IMR-90 (cell line): Measurements from ENCODE around the gene NCBP2L. TPM values are rescaled to one million over a fixed set of nuclear protein-coding genes. Genes with fewer than 3 reads are reported as not detected.

ENCODE experiments used
- ATAC-seq: fragments of 200-7000 bp; cut with Tn5 transposase; 2 replicates; pipeline ENCODE4 v1.9.1; 2020; ENCODE audit warnings: low read depth, mild to moderate bottlenecking, moderate library complexity
- BruUV-seq: library from RNA; stranded (reverse); fragments of 400-500 nt; replicated peaks from 2 replicates; lab custom pipeline; 2021; lab: Mats Ljungman, UMichigan
- CTCF ChIA-PET: fragments of 300-600 bp; formaldehyde crosslinking; extraction: SDS; loops from one replicate; lab custom pipeline; 2021; ENCODE audit warnings: antibody characterized with exemption; lab: Yijun Ruan, JAX
- POLR2A ChIA-PET: fragments of 300-600 bp; sonication (Branson Sonifier 250); formaldehyde crosslinking; loops from one replicate; lab custom pipeline; 2022; ENCODE audit warnings: antibody characterized with exemption; ENCODE audit not compliant: unreplicated experiment; lab: Charles Lee
- DNase-seq: peaks from one replicate; pipeline ENCODE4 v3.0.0; 2013
- H2AFZ ChIP-seq: replicated peaks from 2 replicates; pipeline ENCODE3; 2013; ENCODE audit warnings: low read length, mild to moderate bottlenecking; ENCODE audit not compliant: poor library complexity
- H2AK5ac ChIP-seq: 2 replicates; pipeline ENCODE4 v1.6.1; 2013; ENCODE audit warnings: low read depth, low read length, inconsistent platforms
- H2AK9ac ChIP-seq: replicated peaks from 2 replicates; pipeline ENCODE3; 2013; ENCODE audit warnings: mild to moderate bottlenecking, low read depth, low read length, moderate library complexity; ENCODE audit not compliant: poor library complexity
- H2BK120ac ChIP-seq: 2 replicates; pipeline ENCODE4 v1.6.1; 2013; ENCODE audit warnings: low read depth, low read length, inconsistent platforms
- H2BK15ac ChIP-seq: 3 replicates; pipeline ENCODE4 v1.6.1; 2013; ENCODE audit warnings: low read depth, low read length, inconsistent platforms
- H2BK20ac ChIP-seq: 2 replicates; pipeline ENCODE4 v1.6.1; 2013; ENCODE audit warnings: low read depth, mild to moderate bottlenecking, inconsistent platforms, low read length, moderate library complexity
- H2BK5ac ChIP-seq: 2 replicates; pipeline ENCODE4 v1.6.1; 2013; ENCODE audit warnings: mild to moderate bottlenecking, low read depth, low read length, inconsistent platforms; ENCODE audit not compliant: poor library complexity, severe bottlenecking
- H3K14ac ChIP-seq: replicated peaks from 2 replicates; pipeline ENCODE4 v1.6.1; 2013; ENCODE audit warnings: low read depth, low read length, inconsistent platforms
- H3K18ac ChIP-seq: 2 replicates; pipeline ENCODE4 v1.6.1; 2013; ENCODE audit warnings: low read depth, low read length, control low read depth
- H3K23ac ChIP-seq: 2 replicates; pipeline ENCODE4 v1.6.1; 2013; ENCODE audit warnings: low read depth, low read length, inconsistent platforms
- H3K27ac ChIP-seq: 2 replicates; pipeline ENCODE4 v1.5.1; 2013; ENCODE audit warnings: mild to moderate bottlenecking, control low read depth, low read length; ENCODE audit not compliant: insufficient read depth
- H3K27me3 ChIP-seq: 2 replicates; pipeline ENCODE4 v1.6.1; 2013; ENCODE audit warnings: low read length; ENCODE audit not compliant: control insufficient read depth, insufficient read depth
- H3K36me3 ChIP-seq: 2 replicates; pipeline ENCODE4 v1.6.1; 2013; ENCODE audit warnings: low read length, mixed read lengths; ENCODE audit not compliant: control insufficient read depth, insufficient read depth
- H3K4ac ChIP-seq: 2 replicates; pipeline ENCODE4 v1.6.1; 2013; ENCODE audit warnings: low read depth, low read length, inconsistent platforms
- H3K4me1 ChIP-seq: 2 replicates; pipeline ENCODE4 v1.6.1; 2013; ENCODE audit warnings: low read length, mixed read lengths; ENCODE audit not compliant: control insufficient read depth, insufficient read depth
- H3K4me2 ChIP-seq: 2 replicates; pipeline ENCODE4 v1.6.1; 2013; ENCODE audit warnings: low read depth, mild to moderate bottlenecking, control low read depth, low read length, moderate library complexity
- H3K4me3 ChIP-seq: 2 replicates; pipeline ENCODE4 v1.5.1; 2013; ENCODE audit warnings: low read depth, mild to moderate bottlenecking, control low read depth, low read length, moderate library complexity; ENCODE audit not compliant: insufficient read depth
- H3K56ac ChIP-seq: 2 replicates; pipeline ENCODE4 v1.6.1; 2013; ENCODE audit warnings: low read length, inconsistent platforms; ENCODE audit not compliant: insufficient read depth; ENCODE audit errors: extremely low read depth
- H3K79me1 ChIP-seq, 2 experiments: 2 replicates each; pipeline ENCODE4 v1.6.1; 2013; ENCODE audit warnings: low read length in 2 of 2, inconsistent platforms in 1 of 2, low read depth in 1 of 2
- H3K9ac ChIP-seq: 2 replicates; pipeline ENCODE4 v1.6.1; 2013; ENCODE audit warnings: low read depth, low read length, control low read depth
- H3K9me1 ChIP-seq: 2 replicates; pipeline ENCODE4 v1.6.1; 2013; ENCODE audit warnings: low read length, inconsistent platforms; ENCODE audit not compliant: insufficient read depth
- H3K9me3 ChIP-seq: 2 replicates; pipeline ENCODE4 v1.6.1; 2013; ENCODE audit warnings: low read length; ENCODE audit not compliant: control insufficient read depth, insufficient read depth
- H4K20me1 ChIP-seq: 2 replicates; pipeline ENCODE4 v1.6.1; 2013; ENCODE audit warnings: low read length, inconsistent platforms; ENCODE audit not compliant: insufficient read depth
- H4K5ac ChIP-seq: 2 replicates; pipeline ENCODE4 v1.6.1; 2013; ENCODE audit warnings: mild to moderate bottlenecking, low read depth, low read length, control low read depth
- H4K8ac ChIP-seq, 2 experiments: 2 replicates each; pipeline ENCODE4 v1.6.1; 2013; ENCODE audit warnings: low read depth in 2 of 2, low read length in 2 of 2, control low read depth in 1 of 2, inconsistent platforms in 1 of 2
- H4K91ac ChIP-seq: 2 replicates; pipeline ENCODE4 v1.6.1; 2013; ENCODE audit warnings: low read depth, low read length, inconsistent platforms; ENCODE audit not compliant: insufficient read depth
- CEBPB ChIP-seq: IDR thresholded peaks from 2 replicates; pipeline ENCODE4 v1.6.1; 2012; ENCODE audit warnings: low read depth, low read length, improper control_type of control experiment
- FOS ChIP-seq: fragments of 150-350 bp; IDR thresholded peaks from 2 replicates; pipeline ENCODE4 v1.6.1; 2016; ENCODE audit warnings: low read depth, low read length
- MAZ ChIP-seq: IDR thresholded peaks from 2 replicates; pipeline ENCODE4 v1.6.1; 2012; ENCODE audit warnings: low read depth, mild to moderate bottlenecking, low read length, improper control_type of control experiment, moderate library complexity, borderline replicate concordance
- MXI1 ChIP-seq: IDR thresholded peaks from 2 replicates; pipeline ENCODE4 v1.6.1; 2012; ENCODE audit warnings: low read depth, mild to moderate bottlenecking, low read length, moderate library complexity, borderline replicate concordance
- RCOR1 ChIP-seq: IDR thresholded peaks from 2 replicates; pipeline ENCODE4 v1.6.1; 2012; ENCODE audit warnings: mild to moderate bottlenecking, low read length, improper control_type of control experiment; ENCODE audit not compliant: insufficient replicate concordance
- RFX5 ChIP-seq: IDR thresholded peaks from 2 replicates; pipeline ENCODE4 v1.8.0; 2012; ENCODE audit warnings: low read depth, mild to moderate bottlenecking, low read length, moderate library complexity
- WGBS, 2 experiments: methylation state at CpG; one replicate each; pipeline versions ENCODE4 v1.1.5 to v1.1.7; 2013; ENCODE audit warnings: missing lambda C conversion rate in 2 of 2; ENCODE audit not compliant: insufficient read length in 1 of 2; ENCODE audit errors: extremely low coverage in 2 of 2; 5-methylcytosine and 5-hydroxymethylcytosine counted together
- dilution Hi-C: fragments of 300-500 bp; cut with HindIII; formaldehyde crosslinking; loops from one replicate; pipeline ENCODE4 v1.14.3; 2018; ENCODE audit warnings: low sequenced_read_pairs; ENCODE audit not compliant: unreplicated experiment
- in situ Hi-C: fragments of 300-500 bp; cut with MboI; formaldehyde crosslinking; loops from 3 replicates; pipeline ENCODE4 v1.14.3; 2019; ENCODE audit warnings: low sequenced_read_pairs, inconsistent platforms, mixed read lengths
- intact Hi-C: fragments of 100-400 bp; cut with micrococcal nuclease; formaldehyde crosslinking; loops from 2 replicates; pipeline ENCODE4 v1.10.0; 2022
- polyA plus RNA-seq, 3 experiments: library from polyadenylated mRNA; depleted of rRNA; stranded (reverse); fragments of >200 nt; gene quantifications; 2 replicates each; pipeline ENCODE4 v1.2.3, GENCODE V29; 2012; ENCODE audit warnings: low replicate concordance in 1 of 3
- total RNA-seq: library from RNA; depleted of rRNA; stranded (reverse); fragments of >200 nt; gene quantifications from 2 replicates; pipeline ENCODE4 v1.2.3, GENCODE V29; 2012
- TF ChIP-seq, protein P1 (sequence below): fragments of 150-350 bp; IDR thresholded peaks from 2 replicates; pipeline ENCODE4 v1.6.1; 2016; ENCODE audit warnings: low read depth, mild to moderate bottlenecking, low read length, moderate library complexity, borderline replicate concordance
- TF ChIP-seq, protein P2 (sequence below): fragments of 150-350 bp; IDR thresholded peaks from 2 replicates; pipeline ENCODE4 v1.6.1; 2017; ENCODE audit warnings: mild to moderate bottlenecking, antibody characterized with exemption, low read length, low read depth

Gene NCBP2L
- total and polyA plus RNA-seq, 2 of the 4 experiments (the other 2 are of a cell fraction): not detected

- dilution Hi-C loops (no loop called here), in situ Hi-C loops (no loop called here), intact Hi-C loops (no loop called here)
- H2BK15ac ChIP-seq: no peak overlapping the region
- peaks cover 3% of the 10 kb centered on the region; the same call in 1 of the 2 replicates for H4K20me1 ChIP-seq
- ChIA-PET CTCF (no interaction called here), POLR2A (no interaction called here)
- no CpG with 5 or more reads among the region's 1 CpG for WGBS, 2 experiments
- TF ChIP-seq, protein P1, sequence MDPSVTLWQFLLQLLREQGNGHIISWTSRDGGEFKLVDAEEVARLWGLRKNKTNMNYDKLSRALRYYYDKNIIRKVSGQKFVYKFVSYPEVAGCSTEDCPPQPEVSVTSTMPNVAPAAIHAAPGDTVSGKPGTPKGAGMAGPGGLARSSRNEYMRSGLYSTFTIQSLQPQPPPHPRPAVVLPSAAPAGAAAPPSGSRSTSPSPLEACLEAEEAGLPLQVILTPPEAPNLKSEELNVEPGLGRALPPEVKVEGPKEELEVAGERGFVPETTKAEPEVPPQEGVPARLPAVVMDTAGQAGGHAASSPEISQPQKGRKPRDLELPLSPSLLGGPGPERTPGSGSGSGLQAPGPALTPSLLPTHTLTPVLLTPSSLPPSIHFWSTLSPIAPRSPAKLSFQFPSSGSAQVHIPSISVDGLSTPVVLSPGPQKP: no peak
- TF ChIP-seq FOS: no peak
- no peak for TF ChIP-seq CEBPB
- no peak for TF ChIP-seq RCOR1
- TF ChIP-seq MXI1: no peak
- TF ChIP-seq RFX5: no peak
- TF ChIP-seq, protein P2, sequence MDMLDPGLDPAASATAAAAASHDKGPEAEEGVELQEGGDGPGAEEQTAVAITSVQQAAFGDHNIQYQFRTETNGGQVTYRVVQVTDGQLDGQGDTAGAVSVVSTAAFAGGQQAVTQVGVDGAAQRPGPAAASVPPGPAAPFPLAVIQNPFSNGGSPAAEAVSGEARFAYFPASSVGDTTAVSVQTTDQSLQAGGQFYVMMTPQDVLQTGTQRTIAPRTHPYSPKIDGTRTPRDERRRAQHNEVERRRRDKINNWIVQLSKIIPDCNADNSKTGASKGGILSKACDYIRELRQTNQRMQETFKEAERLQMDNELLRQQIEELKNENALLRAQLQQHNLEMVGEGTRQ: no peak
- no peak for TF ChIP-seq MAZ
- DNase-seq: no peak
- H2BK20ac ChIP-seq: no peak overlapping the region
- no peak overlapping the region for H3K18ac ChIP-seq
- no peaks in the 10 kb centered on the region for H3K36me3 ChIP-seq
- no peak overlapping the region for H3K23ac ChIP-seq
- H3K56ac ChIP-seq: no peak overlapping the region
- no peak overlapping the region for H4K91ac ChIP-seq
- no TSS peak for BruUV-seq
- no peak overlapping the region for H2AK5ac ChIP-seq
- no peaks in the 10 kb centered on the region for H3K9me1 ChIP-seq
- no peak overlapping the region for H3K4me2 ChIP-seq
- no peak overlapping the region for H2AFZ ChIP-seq
- no peak overlapping the region for H3K4ac ChIP-seq
- no peak for ATAC-seq
- H3K4me3 ChIP-seq: no peak overlapping the region
- no peak overlapping the region for H2AK9ac ChIP-seq
- H2BK120ac ChIP-seq: no peak overlapping the region
- no peak overlapping the region for H3K27ac ChIP-seq
- peaks cover 60% of the 10 kb centered on the region for H3K27me3 ChIP-seq
- no peaks in the 10 kb centered on the region for H3K4me1 ChIP-seq
- H4K8ac ChIP-seq: no peak overlapping the region
- H4K5ac ChIP-seq: no peak overlapping the region
- H3K9me3 ChIP-seq: no peaks in the 10 kb centered on the region
- no peak overlapping the region for H2BK5ac ChIP-seq
- H3K79me1 ChIP-seq: no peaks in the 10 kb centered on the region
- no peak overlapping the region for H3K9ac ChIP-seq
- H3K14ac ChIP-seq: no peak overlapping the region
These were observed 13.9 kb upstream of the NCBP2L start for GRCh38 chrX:107763647-107764046.
